Heart left ventricle (tissue), 16 donors: ENCODE measurements around the gene EVI2B. TPM values are rescaled to one million over a fixed set of nuclear protein-coding genes. Genes with fewer than 3 reads are reported as not detected.

Source experiments
- ATAC-seq, 4 donors: fragments of 200-7000 bp; cut with Tn5 transposase; one replicate each; pipeline ENCODE4 v1.9.1; 2020 to 2022; ENCODE audit warnings: moderate library complexity in 4 of 4, mild to moderate bottlenecking in 3 of 4, moderate number of reproducible peaks in 1 of 4
- DNase-seq, 5 donors: peaks; one replicate each; pipeline ENCODE4 v3.0.0-alpha.2; 2020
- H3K27ac ChIP-seq, 12 donors: fragments of 200-600 bp; sonication (generic) in 4 of 12; one replicate each; pipeline versions ENCODE4 v1.5.0 to v1.8.0; 2016 to 2022; ENCODE audit warnings: mild to moderate bottlenecking in 2 of 12
- H3K27me3 ChIP-seq, 9 donors: fragments of 200-600 bp; sonication (generic) in 2 of 9; one replicate each; pipeline versions ENCODE4 v1.5.1 to v1.8.0; 2016 to 2022; ENCODE audit warnings: mild to moderate bottlenecking in 3 of 9
- H3K36me3 ChIP-seq, 9 donors: fragments of 200-600 bp; sonication (generic) in 2 of 9; one replicate each; pipeline versions ENCODE4 v1.5.0 to v1.8.0; 2018 to 2022; ENCODE audit warnings: mild to moderate bottlenecking in 2 of 9
- H3K4me1 ChIP-seq, 12 donors: fragments of 200-600 bp; sonication (generic) in 4 of 12; one replicate each; pipeline versions ENCODE4 v1.5.0 to v1.8.0; 2016 to 2022; ENCODE audit warnings: mild to moderate bottlenecking in 3 of 12
- H3K4me3 ChIP-seq, 12 donors: fragments of 200-600 bp; sonication (generic) in 4 of 12; one replicate each; pipeline versions ENCODE4 v1.5.0 to v1.8.0; 2017 to 2022; ENCODE audit warnings: mild to moderate bottlenecking in 9 of 12, moderate library complexity in 4 of 12
- H3K9me3 ChIP-seq, 12 donors: fragments of 200-600 bp; sonication (generic) in 4 of 12; one replicate each; pipeline versions ENCODE4 v1.5.0 to v1.8.0; 2016 to 2022; ENCODE audit warnings: mild to moderate bottlenecking in 1 of 12
- CTCF ChIP-seq, 12 donors: fragments of 200-600 bp; sonication (generic) in 4 of 12; IDR thresholded peaks; one replicate each; pipeline versions ENCODE4 v1.5.0 to v1.8.0; 2018 to 2022; ENCODE audit warnings: antibody characterized with exemption in 12 of 12, mild to moderate bottlenecking in 5 of 12
- POLR2A ChIP-seq, 2 donors: fragments of 450-650 bp; IDR thresholded peaks; one replicate each; pipeline ENCODE4 v1.6.1; 2017; ENCODE audit warnings: antibody characterized with exemption in 2 of 2, mild to moderate bottlenecking in 2 of 2, moderate library complexity in 2 of 2
- WGBS, 4 donors: extraction: QIAGEN DNeasy Blood & Tissue Kit in 2 of 4; methylation state at CpG; one replicate each; pipeline versions ENCODE4 v1.1.5 to v1.1.7; 2013 to 2018; 5-methylcytosine and 5-hydroxymethylcytosine counted together
- intact Hi-C, 10 donors: fragments of 100-400 bp; cut with DNase I; formaldehyde crosslinking; loops; one replicate each; pipeline versions ENCODE4 v1.11.1 to v1.14.2; 2022
- polyA plus RNA-seq, 2 donors: library from polyadenylated mRNA; stranded (reverse); fragments of 200-250 nt; gene quantifications; one replicate each; pipeline ENCODE4 v1.2.3, GENCODE V29; 2013
- total RNA-seq, 9 donors: library from RNA; depleted of rRNA in 2 of 9; stranded (reverse); fragments of >200 nt in 2 of 9; fragmentation: NEBNext Ultra II Directional in 3 of 9; extraction: Animal tissue kit (Norgen Biotek cat#: 25700) in 3 of 9; gene quantifications; one replicate each; pipeline versions ENCODE4 v1.1.0 to v1.2.4, GENCODE V29; 2016 to 2023
- donor health status: ischemic (EF 13 %, LVEDD 7.1; RV severe dilation, severe dysfunction).
- donor health status: healthy with polysubstance abuse.
- donor health status: DM: no; HTN: yes; CAD: no.
- donor health status: DM: no; HTN: no; CAD: no.
- donor health status: ischemic (EF 25% LVEDD 6.9; RV normal size, moderate dysfunction).
- donor health status: ischemic (EF 25% LVEDD 5.7; RV mildly dilated, moderate dysfunction).
- donor health status: healthy.
- donor health status: DM: yes; HTN: yes; CAD: no.
- donor health status: ischemic (EF 35%, LVEDD 5.7; RV mildly dilated, moderate dysfunction).
- donor health status: nonischemic (EF 11% LVEDD 7.7; RV severe dilation, severe dysfunction).
- donor health status: DM: yes; HTN: yes; CAD: no.
- donor health status: PGD.
- donor health status: ischemic (EF 29% LVEDD 5.4; RV normal size, mild dysfunction).
- donor health status: nonischemic (EF 23%, LVEDD 6.1; RV moderate dilation, normal function).

EVI2B gene
- total and polyA plus RNA-seq, 11 donors: 0.81 to 21.5 (median 2.2) TPM

- no peaks in the 10 kb centered on the region for H3K27me3 ChIP-seq
- DNase-seq (no peak), ATAC-seq (no peak)
- no peak overlapping the region for H3K27ac ChIP-seq
- intact Hi-C loops: no loop called here
- H3K9me3 ChIP-seq: no peaks in the 10 kb centered on the region
- no peak for TF ChIP-seq POLR2A (IDR thresholded peaks at IDR 0.05)
- TF ChIP-seq CTCF (IDR thresholded peaks at IDR 0.05): no peak
- H3K36me3 ChIP-seq: peaks cover 0 to 95% (median 47%) of the 10 kb centered on the region in 9 donors
- peaks cover 0 to 8% (median 0%) of the 10 kb centered on the region in 12 donors for H3K4me1 ChIP-seq
- H3K4me3 ChIP-seq: no peak overlapping the region
- WGBS, 4 donors: 53 to 72% (median 60%) methylated on average over 1 of the region's 1 CpG
Observed at GRCh38 chr17:31261601-31262000, 52.3 kb downstream of the EVI2B start.

- peaks cover 0 to 86% (median 38%) of the 10 kb centered on the region in 9 donors for H3K36me3 ChIP-seq
- intact Hi-C loops: no loop called here
- WGBS, 4 donors: 97 to 98% (median 97%) methylated on average over 3 of the region's 3 CpGs
Observed at GRCh38 chr17:31260151-31260550, 53.7 kb downstream of the EVI2B start.

GRCh38 chr17:31256936-31257335, 56.9 kb downstream of the EVI2B start:
- Histone ChIP-seq H3K4me1 (peaks cover 0 to 12% (median 0%) of the 10 kb centered on the region in 12 donors), H3K27me3 (no peaks in the 10 kb centered on the region), H3K27ac (no peak overlapping the region), H3K4me3 (no peak overlapping the region), H3K9me3 (no peaks in the 10 kb centered on the region), H3K36me3 (peaks cover 0 to 79% (median 32%) of the 10 kb centered on the region in 9 donors)
- no peak for DNase-seq
- WGBS, 4 donors: 60 to 72% (median 70%) methylated on average over 3 of the region's 3 CpGs
- no peak for ATAC-seq
- TF ChIP-seq POLR2A (IDR thresholded peaks at IDR 0.05) (no peak), CTCF (IDR thresholded peaks at IDR 0.05) (no peak)
- intact Hi-C loops: no loop called here

More at GRCh38 chr17:31260151-31260550, 53.7 kb downstream of the EVI2B start:
- H3K27me3 ChIP-seq: no peaks in the 10 kb centered on the region
- no peak for DNase-seq
- H3K4me3 ChIP-seq: no peak overlapping the region
- no peak overlapping the region for H3K27ac ChIP-seq
- peaks cover 0 to 12% (median 0%) of the 10 kb centered on the region in 12 donors for H3K4me1 ChIP-seq
- no peaks in the 10 kb centered on the region for H3K9me3 ChIP-seq
- ATAC-seq: no peak
- TF ChIP-seq POLR2A (IDR thresholded peaks at IDR 0.05) (no peak), CTCF (IDR thresholded peaks at IDR 0.05) (no peak)

GRCh38 chr17:31254654-31255053, 59.2 kb downstream of the EVI2B start:
- no peak for ATAC-seq
- Histone ChIP-seq H3K27ac (no peak overlapping the region), H3K4me1 (peaks cover 0 to 29% (median 16%) of the 10 kb centered on the region in 12 donors), H3K27me3 (no peaks in the 10 kb centered on the region), H3K9me3 (no peaks in the 10 kb centered on the region), H3K4me3 (no peak overlapping the region), H3K36me3 (peaks cover 0 to 58% (median 13%) of the 10 kb centered on the region in 9 donors)
- WGBS, 4 donors: 95 to 100% (median 98%) methylated on average over 2 of the region's 2 CpGs
- no peak for TF ChIP-seq CTCF (IDR thresholded peaks at IDR 0.05)
- TF ChIP-seq POLR2A (IDR thresholded peaks at IDR 0.05): no peak
- intact Hi-C loops: no loop called here
- no peak for DNase-seq

Other genes starting within 250 kb of the EVI2B start
- 10 to 100 TPM; 43.8 to 82.0 (median 55.2) TPM for gene NF1, start 219.1 kb downstream of the EVI2B start, total RNA-seq
- 1 to 10 TPM; 6.8 to 9.0 TPM for gene NF1, start 219.1 kb downstream of the EVI2B start, polyA plus RNA-seq
- gene OMG, start 16.8 kb downstream of the EVI2B start, total RNA-seq: 1 to 10 TPM in 2 of 9 donors, under 1 TPM in 1, not detected in 6; 0.56 to 2.2 (median 1.0) TPM
- under 1 TPM; 0.14 to 0.30 TPM for gene OMG, start 16.8 kb downstream of the EVI2B start, polyA plus RNA-seq
- 10 to 100 TPM in 1 of 9 donors, 1 to 10 TPM in 6, under 1 TPM in 2; 0.63 to 13.3 (median 1.6) TPM for gene EVI2A, start 7.6 kb upstream of the EVI2B start, total RNA-seq
- 1 to 10 TPM; 1.9 to 2.5 TPM for gene EVI2A, start 7.6 kb upstream of the EVI2B start, polyA plus RNA-seq
- gene RAB11FIP4, start 77.6 kb upstream of the EVI2B start, total RNA-seq: 10 to 100 TPM in 2 of 9 donors, 1 to 10 TPM in 7; 3.7 to 13.7 (median 8.7) TPM
- 1 to 10 TPM; 1.5 to 3.7 TPM for gene RAB11FIP4, start 77.6 kb upstream of the EVI2B start, polyA plus RNA-seq